Loucy (cell line): ENCODE data around the gene EFCAB13.

Source experiments
- H2AFZ ChIP-seq: fragments of 200-600 bp; sonication (generic); 2 replicates; pipeline ENCODE4 v1.6.0; 2016; ENCODE audit warnings: antibody characterized with exemption, mild to moderate bottlenecking, low read length, moderate library complexity
- H3F3A ChIP-seq: fragments of 200-600 bp; 2 replicates; pipeline ENCODE4 v1.6.0; 2016; ENCODE audit warnings: antibody characterized with exemption, low read depth, mild to moderate bottlenecking
- H3K27me3 ChIP-seq: fragments of 200-600 bp; sonication (generic); 2 replicates; pipeline ENCODE4 v1.6.1; 2014; ENCODE audit warnings: low read length, mild to moderate bottlenecking; ENCODE audit not compliant: insufficient read depth, poor library complexity, severe bottlenecking
- H3K36me3 ChIP-seq: fragments of 200-600 bp; sonication (generic); 2 replicates; pipeline ENCODE4 v1.6.1; 2016; ENCODE audit warnings: low read length; ENCODE audit not compliant: insufficient read depth
- H3K4me1 ChIP-seq: fragments of 200-600 bp; sonication (generic); 2 replicates; pipeline ENCODE4 v1.5.1; 2014; ENCODE audit warnings: low read length, mild to moderate bottlenecking; ENCODE audit not compliant: insufficient read depth, poor library complexity, severe bottlenecking
- H3K4me2 ChIP-seq: fragments of 200-600 bp; sonication (generic); 2 replicates; pipeline ENCODE4 v1.6.0; 2014; ENCODE audit warnings: antibody characterized with exemption, low read length, low read depth, mild to moderate bottlenecking; ENCODE audit not compliant: poor library complexity, severe bottlenecking
- H3K4me3 ChIP-seq: fragments of 200-600 bp; sonication (generic); 2 replicates; pipeline ENCODE4 v1.5.1; 2014; ENCODE audit warnings: low read length, mild to moderate bottlenecking, mixed read lengths; ENCODE audit not compliant: poor library complexity, severe bottlenecking
- H3K79me2 ChIP-seq: fragments of 200-600 bp; sonication (generic); 2 replicates; pipeline ENCODE4 v1.6.1; 2014; ENCODE audit warnings: low read length; ENCODE audit not compliant: insufficient read depth
- H3K9ac ChIP-seq: fragments of 200-600 bp; sonication (generic); 2 replicates; pipeline ENCODE4 v1.6.0; 2014; ENCODE audit warnings: mild to moderate bottlenecking, low read depth, low read length, moderate library complexity; ENCODE audit not compliant: poor library complexity, severe bottlenecking
- H3K9me2 ChIP-seq: fragments of 200-600 bp; sonication (generic); replicated peaks from 2 replicates; pipeline ENCODE4 v1.6.1; 2016; ENCODE audit warnings: low read depth, low read length, mixed read lengths
- H3K9me3 ChIP-seq: fragments of 200-600 bp; sonication (generic); 2 replicates; pipeline ENCODE4 v1.6.1; 2014; ENCODE audit warnings: mild to moderate bottlenecking, antibody characterized with exemption, low read length, low read depth; ENCODE audit not compliant: insufficient read depth
- H4K20me1 ChIP-seq: fragments of 200-600 bp; sonication (generic); 2 replicates; pipeline ENCODE4 v1.6.0; 2014; ENCODE audit warnings: antibody characterized with exemption, low read length, mild to moderate bottlenecking; ENCODE audit not compliant: insufficient read depth, poor library complexity, severe bottlenecking
- CTCF ChIP-seq: fragments of 200-600 bp; sonication (generic); conservative IDR thresholded peaks from 2 replicates; pipeline ENCODE4 v1.5.1; 2014; ENCODE audit warnings: mild to moderate bottlenecking, antibody characterized with exemption, low read length
- EZH2phosphoT487 ChIP-seq: fragments of 200-600 bp; IDR thresholded peaks from 2 replicates; pipeline ENCODE4 v1.6.1; 2018; ENCODE audit warnings: antibody characterized with exemption, mild to moderate bottlenecking, moderate library complexity, borderline replicate concordance

Gene EFCAB13

GRCh38 chr17:47295874-47296255, 27.9 kb upstream of the EFCAB13 start:
- Histone ChIP-seq H2AFZ (no peak overlapping the region), H3K4me3 (no peak overlapping the region), H3K9me3 (no peaks in the 10 kb centered on the region), H3K9ac (no peak overlapping the region), H3K9me2 (no peaks in the 10 kb centered on the region), H3K36me3 (no peaks in the 10 kb centered on the region), H3F3A (no peaks in the 10 kb centered on the region), H4K20me1 (no peaks in the 10 kb centered on the region), H3K27me3 (no peaks in the 10 kb centered on the region), H3K4me1 (no peaks in the 10 kb centered on the region), H3K4me2 (no peak overlapping the region), H3K79me2 (no peaks in the 10 kb centered on the region)
- TF ChIP-seq CTCF (no peak), EZH2phosphoT487 (no peak)

- Histone ChIP-seq H3K27me3 (no peaks in the 10 kb centered on the region), H4K20me1 (no peaks in the 10 kb centered on the region), H2AFZ (no peak overlapping the region), H3K9me2 (no peaks in the 10 kb centered on the region), H3K36me3 (no peaks in the 10 kb centered on the region), H3K4me3 (no peak overlapping the region), H3K9ac (no peak overlapping the region), H3K79me2 (no peaks in the 10 kb centered on the region), H3K9me3 (no peaks in the 10 kb centered on the region), H3F3A (no peaks in the 10 kb centered on the region), H3K4me1 (no peaks in the 10 kb centered on the region), H3K4me2 (no peak overlapping the region)
- TF ChIP-seq CTCF: no peak
Observed at GRCh38 chr17:47297661-47298400, 25.9 kb upstream of the EFCAB13 start.

DNA sequence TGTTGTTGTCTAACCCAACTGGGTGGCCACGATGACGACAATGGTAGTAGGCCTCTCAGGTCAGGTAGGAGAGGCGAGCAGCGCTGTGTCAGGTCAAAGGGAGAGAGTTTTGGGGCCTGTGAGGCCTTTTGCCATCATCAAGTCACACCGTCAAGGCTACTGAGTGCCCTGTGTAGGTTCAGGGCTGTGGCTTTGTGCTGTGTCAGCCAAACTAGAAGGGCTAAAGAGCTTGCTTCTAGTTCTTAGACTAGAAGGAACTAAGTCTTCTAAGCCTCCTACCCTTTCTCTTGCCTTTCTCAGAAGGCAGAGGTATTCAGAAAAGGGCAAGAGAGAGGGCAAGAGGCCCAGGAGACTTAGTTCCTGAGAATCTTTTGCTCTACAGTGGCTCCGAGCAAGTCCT, 25.0 kb upstream of the EFCAB13 start:
- no peaks in the 10 kb centered on the region for H3F3A ChIP-seq
- no peaks in the 10 kb centered on the region for H3K4me1 ChIP-seq
- no peaks in the 10 kb centered on the region for H3K9me3 ChIP-seq
- H3K79me2 ChIP-seq: no peaks in the 10 kb centered on the region
- no peaks in the 10 kb centered on the region for H3K9me2 ChIP-seq
- no peak overlapping the region for H3K4me2 ChIP-seq
- no peak overlapping the region for H3K9ac ChIP-seq
- TF ChIP-seq EZH2phosphoT487: no peak
- TF ChIP-seq CTCF: no peak
- no peak overlapping the region for H3K4me3 ChIP-seq
- no peak overlapping the region for H2AFZ ChIP-seq
- H4K20me1 ChIP-seq: no peaks in the 10 kb centered on the region
- no peaks in the 10 kb centered on the region for H3K27me3 ChIP-seq
- no peaks in the 10 kb centered on the region for H3K36me3 ChIP-seq
